Gastroesophageal sphincter (tissue), 3 donors: ENCODE results near the gene CDC42EP3.

ENCODE experiments used
- CTCF ChIP-seq, 4 experiments: fragments of 200-600 bp in 2 of 4; fragments of 450-650 bp in 2 of 4; sonication (generic) in 1 of 4; IDR thresholded peaks; one replicate each; pipeline ENCODE4 v1.5.1; 2017 to 2019; ENCODE audit warnings: antibody characterized with exemption in 4 of 4, mild to moderate bottlenecking in 2 of 4, moderate library complexity in 2 of 4
- EP300 ChIP-seq: sonication (generic); formaldehyde crosslinking; IDR thresholded peaks from one replicate; pipeline ENCODE4 v1.6.1; 2017; ENCODE audit warnings: antibody characterized with exemption, mild to moderate bottlenecking
- POLR2A ChIP-seq, 2 donors: fragments of 450-650 bp; IDR thresholded peaks; one replicate each; pipeline ENCODE4 v1.6.1; 2017; ENCODE audit warnings: antibody characterized with exemption in 2 of 2, mild to moderate bottlenecking in 2 of 2, moderate library complexity in 1 of 2
- POLR2AphosphoS5 ChIP-seq: sonication (generic); formaldehyde crosslinking; IDR thresholded peaks from one replicate; pipeline ENCODE4 v1.6.1; 2017; ENCODE audit warnings: antibody characterized with exemption

GRCh38 chr2:37645362-37645761, 26.1 kb downstream of the CDC42EP3 start:
- TF ChIP-seq CTCF (IDR thresholded peaks at IDR 0.05) (no peak), POLR2A (IDR thresholded peaks at IDR 0.05) (no peak), EP300 (no peak), POLR2AphosphoS5 (no peak)
